HCT116 (cell line): ENCODE data around the gene TEAD1. TPM values are rescaled to one million over a fixed set of nuclear protein-coding genes. Genes with fewer than 3 reads are reported as not detected.

Source experiments
- ATAC-seq: fragments of 200-7000 bp; cut with Tn5 transposase; 2 replicates; pipeline ENCODE4 v1.9.1; 2020; ENCODE audit warnings: mild to moderate bottlenecking, moderate library complexity
- BruUV-seq: library from RNA; stranded (reverse); fragments of 400-500 nt; replicated peaks from 2 replicates; lab custom pipeline; 2021; lab: Mats Ljungman, UMichigan
- CTCF ChIA-PET: fragments of 300-600 bp; sonication (Branson Sonifier 250); formaldehyde crosslinking; loops from one replicate; lab custom pipeline; 2021; ENCODE audit warnings: antibody characterized with exemption; lab: Charles Lee
- POLR2A ChIA-PET: fragments of 300-600, 350-600 bp; sonication (Branson Sonifier 250); formaldehyde crosslinking; loops from one replicate; lab custom pipeline; 2021; ENCODE audit warnings: antibody characterized with exemption; lab: Charles Lee
- RAD21 ChIA-PET, 2 experiments: fragments of 300-600 bp; sonication (Branson Sonifier 250); formaldehyde crosslinking; loops; one replicate each; lab custom pipeline; 2023; ENCODE audit warnings: low total read pairs in 2 of 2; ENCODE audit not compliant: uncharacterized antibody in 2 of 2, unreplicated experiment in 2 of 2, low non-redundant PET in 1 of 2; lab: Charles Lee
- DNase-seq: peaks from one replicate; pipeline ENCODE4 v3.0.0-alpha.2; 2010; ENCODE audit warnings: low read depth, low spot score
- H2AFZ ChIP-seq: fragments of 200-600 bp; shearing (Covaris generic), sonication (generic); 2 replicates; pipeline ENCODE4 v1.6.1; 2017; ENCODE audit warnings: low read depth, mixed run types, mixed read lengths, antibody characterized with exemption, low read length; ENCODE audit not compliant: poor library complexity, severe bottlenecking
- H3K27ac ChIP-seq: 2 replicates; pipeline ENCODE4 v1.5.1; 2012; ENCODE audit warnings: low read depth, low read length
- H3K27me3 ChIP-seq: fragments of 200-600 bp; sonication (generic); 2 replicates; pipeline ENCODE4 v1.6.1; 2016; ENCODE audit warnings: mixed run types, low read length, mixed read lengths; ENCODE audit not compliant: insufficient read depth
- H3K36me3 ChIP-seq, 2 experiments: fragments of 200-500 bp in 1 of 2; fragments of 200-600 bp in 1 of 2; sonication (Bioruptor generic) in 1 of 2; sonication (generic) in 1 of 2; 2 replicates each; pipeline versions ENCODE4 v1.5.1 to v1.6.1; 2014 to 2016; ENCODE audit warnings: low read length in 2 of 2, inconsistent platforms in 1 of 2, mixed read lengths in 1 of 2, mixed run types in 1 of 2; ENCODE audit not compliant: insufficient read depth in 2 of 2, control insufficient read depth in 1 of 2
- H3K4me1 ChIP-seq, 2 experiments: fragments of 200-600 bp in 1 of 2; sonication (generic) in 1 of 2; 2 replicates each; pipeline versions ENCODE4 v1.5.1 to v1.6.1; 2012 to 2017; ENCODE audit warnings: low read length in 2 of 2, inconsistent platforms in 1 of 2, mild to moderate bottlenecking in 1 of 2, mixed read lengths in 1 of 2, mixed run types in 1 of 2, moderate library complexity in 1 of 2; ENCODE audit not compliant: insufficient read depth in 2 of 2, control insufficient read depth in 1 of 2
- H3K4me2 ChIP-seq: fragments of 200-600 bp; sonication (generic); 2 replicates; pipeline ENCODE4 v1.6.1; 2017; ENCODE audit warnings: mixed run types, low read length, mixed read lengths
- H3K4me3 ChIP-seq, 2 experiments: fragments of 200-600 bp in 1 of 2; sonication (generic) in 1 of 2; replicated peaks in 1 of 2; 2 replicates each; pipeline ENCODE4 v1.5.1; 2011 to 2016; ENCODE audit warnings: low read length in 2 of 2, control low read depth in 1 of 2, low read depth in 1 of 2, mild to moderate bottlenecking in 1 of 2, mixed read lengths in 1 of 2, mixed run types in 1 of 2
- H3K79me2 ChIP-seq: fragments of 200-600 bp; sonication (generic); 2 replicates; pipeline ENCODE4 v1.6.1; 2017; ENCODE audit warnings: mild to moderate bottlenecking, mixed run types, low read length, moderate library complexity, mixed read lengths; ENCODE audit not compliant: insufficient read depth
- H3K9ac ChIP-seq: fragments of 200-600 bp; sonication (generic); 2 replicates; pipeline ENCODE4 v1.6.1; 2016; ENCODE audit warnings: low read length, mixed read lengths
- H3K9me2 ChIP-seq: fragments of 200-600 bp; sonication (generic), shearing (Covaris generic); 2 replicates; pipeline ENCODE4 v1.6.1; 2017; ENCODE audit warnings: mixed run types, mild to moderate bottlenecking, moderate library complexity; ENCODE audit not compliant: insufficient read depth
- H3K9me3 ChIP-seq, 2 experiments: fragments of 200-500 bp in 1 of 2; fragments of 200-600 bp in 1 of 2; sonication (Bioruptor generic) in 1 of 2; sonication (generic) in 1 of 2; 2 replicates each; pipeline ENCODE4 v1.6.1; 2014 to 2017; ENCODE audit warnings: low read length in 2 of 2, mixed read lengths in 2 of 2, inconsistent platforms in 1 of 2, low read depth in 1 of 2, mild to moderate bottlenecking in 1 of 2, mixed run types in 1 of 2, moderate library complexity in 1 of 2; ENCODE audit not compliant: control insufficient read depth in 1 of 2, insufficient read depth in 1 of 2
- H4K20me1 ChIP-seq: fragments of 200-600 bp; sonication (generic), shearing (Covaris generic); 2 replicates; pipeline ENCODE4 v1.6.1; 2017; ENCODE audit warnings: mixed run types, mild to moderate bottlenecking, moderate library complexity; ENCODE audit not compliant: insufficient read depth
- CBX3 ChIP-seq: IDR thresholded peaks from 2 replicates; pipeline ENCODE4 v1.6.1; 2012; ENCODE audit warnings: low read depth
- CTCF ChIP-seq, 3 experiments: fragments of 200-600 bp in 1 of 3; sonication (generic) in 1 of 3; IDR thresholded peaks in 2 of 3; conservative IDR thresholded peaks in 1 of 3; 2 replicates each; pipeline ENCODE4 v1.5.1; 2012 to 2017; ENCODE audit warnings: low read depth in 2 of 3, low read length in 2 of 3, antibody characterized with exemption in 1 of 3, borderline replicate concordance in 1 of 3, control low read depth in 1 of 3, mild to moderate bottlenecking in 1 of 3, mixed read lengths in 1 of 3, mixed run types in 1 of 3, moderate library complexity in 1 of 3; ENCODE audit not compliant: insufficient read depth in 1 of 3
- ELF1 ChIP-seq: IDR thresholded peaks from 2 replicates; pipeline ENCODE4 v1.6.1; 2012; ENCODE audit warnings: low read depth, borderline replicate concordance
- EZH2 ChIP-seq: fragments of 200-600 bp; sonication (generic); IDR thresholded peaks from 2 replicates; pipeline ENCODE4 v1.6.1; 2017; ENCODE audit warnings: antibody characterized with exemption, mixed run types
- EZH2phosphoT487 ChIP-seq: fragments of 200-600 bp; IDR thresholded peaks from 2 replicates; pipeline ENCODE4 v1.6.1; 2018; ENCODE audit warnings: antibody characterized with exemption, borderline replicate concordance
- FOSL1 ChIP-seq: IDR thresholded peaks from 2 replicates; pipeline ENCODE4 v1.6.1; 2012; ENCODE audit warnings: low read depth
- JUND ChIP-seq: IDR thresholded peaks from 2 replicates; pipeline ENCODE4 v1.6.1; 2012
- MAX ChIP-seq: IDR thresholded peaks from 2 replicates; pipeline ENCODE4 v1.6.1; 2012
- POLR2A ChIP-seq: IDR thresholded peaks from 2 replicates; pipeline ENCODE4 v1.7.0; 2011; ENCODE audit warnings: borderline replicate concordance; ENCODE audit not compliant: insufficient read depth, insufficient read length; ENCODE audit errors: extremely low read depth
- RAD21 ChIP-seq: IDR thresholded peaks from 2 replicates; pipeline ENCODE4 v1.6.1; 2012; ENCODE audit warnings: low read depth, mild to moderate bottlenecking
- SIN3A ChIP-seq: IDR thresholded peaks from 2 replicates; pipeline ENCODE4 v1.6.1; 2012; ENCODE audit warnings: low read depth
- SP1 ChIP-seq: IDR thresholded peaks from 2 replicates; pipeline ENCODE4 v1.6.1; 2012; ENCODE audit warnings: low read depth
- ZBTB33 ChIP-seq: IDR thresholded peaks from 2 replicates; pipeline ENCODE4 v1.6.1; 2011; ENCODE audit warnings: mild to moderate bottlenecking, low read length, moderate library complexity; ENCODE audit not compliant: insufficient replicate concordance; ENCODE audit errors: extremely low read depth
- ZFX ChIP-seq: fragments of 450-650 bp; IDR thresholded peaks from 2 replicates; pipeline ENCODE4 v1.6.1; 2017
- intact Hi-C: fragments of 100-400 bp; cut with micrococcal nuclease; formaldehyde crosslinking; loops from 2 replicates; pipeline ENCODE4 v1.10.0; 2022
- total RNA-seq: library from RNA; stranded (reverse); gene quantifications from one replicate; pipeline ENCODE4 v1.2.1, GENCODE V29; 2021; ENCODE audit not compliant: unreplicated experiment

Gene TEAD1
- total RNA-seq, 1 experiment from 2014 or later: 103 TPM

GRCh38 chr11:12790861-12791616 lies 116.8 kb downstream of the TEAD1 start:
- TF ChIP-seq CBX3 (no peak), SIN3A (no peak), MAX (no peak), FOSL1 (no peak), EZH2phosphoT487 (no peak), SP1 (no peak)
- H3K36me3 ChIP-seq: peaks cover 0 to 4% of the 10 kb centered on the region in 2 experiments; a peak in 1 of 4 replicates
- no peaks in the 10 kb centered on the region for H3K9me3 ChIP-seq
- ChIA-PET RAD21 (no interaction called here), CTCF (no interaction called here), POLR2A (no interaction called here)
- no peak overlapping the region for H2AFZ ChIP-seq
- ATAC-seq (no peak), DNase-seq (no peak)
- H3K4me1 ChIP-seq: peaks cover 31 to 38% of the 10 kb centered on the region in 2 experiments
- peaks cover 60% of the 10 kb centered on the region for H3K79me2 ChIP-seq
- no peak overlapping the region for H3K4me2 ChIP-seq
- intact Hi-C loops: no loop called here
- BruUV-seq: no TSS peak
- H3K4me3 ChIP-seq: no peak overlapping the region
- H3K27ac ChIP-seq: no peak overlapping the region
- no peaks in the 10 kb centered on the region for H3K9me2 ChIP-seq
- H3K9ac ChIP-seq: no peak overlapping the region
- H3K27me3 ChIP-seq: no peaks in the 10 kb centered on the region
- H4K20me1 ChIP-seq: no peaks in the 10 kb centered on the region

GRCh38 chr11:12792018-12792417 lies 117.8 kb downstream of the TEAD1 start:
- ATAC-seq (no peak), DNase-seq (no peak)
- CTCF ChIA-PET: no interaction called here
- peaks cover 59% of the 10 kb centered on the region for H3K79me2 ChIP-seq
- intact Hi-C loops: no loop called here
- H3K27me3 ChIP-seq: no peaks in the 10 kb centered on the region
- no peaks in the 10 kb centered on the region for H4K20me1 ChIP-seq
- H3K4me3 ChIP-seq: no peak overlapping the region
- H3K4me1 ChIP-seq: peaks cover 27 to 32% of the 10 kb centered on the region in 2 experiments
- POLR2A ChIA-PET: no interaction called here
- no peak overlapping the region for H3K27ac ChIP-seq
- TF ChIP-seq CTCF (IDR thresholded peaks at IDR 0.05 in 2 of 3, conservative IDR thresholded peaks at IDR 0.05 in 1 of 3; ENCODE audit: borderline replicate concordance in 1 of 3, insufficient read depth in 1 of 3, low read depth in 2 of 3, low read length in 2 of 3) (no peak), RAD21 (no peak), ZBTB33 (no peak), ELF1 (no peak), EZH2 (no peak), EZH2phosphoT487 (no peak), POLR2A (no peak), ZFX (no peak), SIN3A (no peak), JUND (no peak), MAX (no peak)
- BruUV-seq: no TSS peak
- no peak overlapping the region for H2AFZ ChIP-seq
- RAD21 ChIA-PET: no interaction called here
- H3K9me2 ChIP-seq: no peaks in the 10 kb centered on the region
- no peak overlapping the region for H3K4me2 ChIP-seq
- no peak overlapping the region for H3K9ac ChIP-seq
- no peaks in the 10 kb centered on the region for H3K9me3 ChIP-seq
- H3K36me3 ChIP-seq: peaks cover 0 to 4% of the 10 kb centered on the region in 2 experiments; a peak in 1 of 4 replicates
